SK-N-SH (cell line): ENCODE measurements around the gene PTPRG.

ENCODE experiments used
- CTCF ChIP-seq: fragments of 200-600 bp; sonication (generic); IDR thresholded peaks from 2 replicates; pipeline ENCODE4 v1.6.1; 2017; ENCODE audit warnings: antibody characterized with exemption, mild to moderate bottlenecking, moderate library complexity
- EP300 ChIP-seq, 2 experiments: IDR thresholded peaks; 2 replicates each; pipeline versions ENCODE4 v1.4.0 to v1.6.1; 2012; ENCODE audit warnings: borderline replicate concordance in 1 of 2, low read depth in 1 of 2, low read length in 1 of 2
- FOSL2 ChIP-seq: IDR thresholded peaks from 2 replicates; pipeline ENCODE4 v1.4.0; 2012; ENCODE audit warnings: low read depth, mild to moderate bottlenecking, moderate library complexity, borderline replicate concordance
- GABPA ChIP-seq: IDR thresholded peaks from 2 replicates; pipeline ENCODE4 v1.4.0; 2012; ENCODE audit warnings: low read depth, mild to moderate bottlenecking
- JUND ChIP-seq: IDR thresholded peaks from 2 replicates; pipeline ENCODE4 v1.4.0; 2012
- MXI1 ChIP-seq: IDR thresholded peaks from 2 replicates; pipeline ENCODE4 v1.6.1; 2012; ENCODE audit warnings: mild to moderate bottlenecking, low read depth, low read length, improper control_type of control experiment
- POLR2AphosphoS5 ChIP-seq: IDR thresholded peaks from 2 replicates; pipeline ENCODE4 v1.6.1; 2012; ENCODE audit warnings: low read depth, low read length
- RAD21 ChIP-seq: IDR thresholded peaks from 2 replicates; pipeline ENCODE4 v1.6.1; 2012; ENCODE audit warnings: mild to moderate bottlenecking, low read length
- RFX5 ChIP-seq: IDR thresholded peaks from 2 replicates; pipeline ENCODE4 v1.6.1; 2012; ENCODE audit warnings: mild to moderate bottlenecking, improper control_type of control experiment, low read length
- TAF1 ChIP-seq: IDR thresholded peaks from 2 replicates; pipeline ENCODE4 v1.6.1; 2012; ENCODE audit warnings: low read depth, mild to moderate bottlenecking, low read length, moderate library complexity, borderline replicate concordance
- TCF12 ChIP-seq: IDR thresholded peaks from 2 replicates; pipeline ENCODE4 v1.4.0; 2012
- YY1 ChIP-seq: IDR thresholded peaks from 2 replicates; pipeline ENCODE4 v1.4.0; 2012; ENCODE audit warnings: low read depth, mild to moderate bottlenecking

GRCh38 chr3:61861410-61861809 lies 300.0 kb downstream of the PTPRG start:
- TF ChIP-seq TCF12 (no peak), CTCF (no peak), EP300 (IDR thresholded peaks at IDR 0.05; ENCODE audit: borderline replicate concordance in 1 of 2, low read depth in 1 of 2, low read length in 1 of 2) (no peak), MXI1 (no peak), POLR2AphosphoS5 (no peak), GABPA (no peak), RFX5 (no peak), YY1 (no peak), JUND (no peak), RAD21 (no peak), TAF1 (no peak), FOSL2 (no peak)
